Ammon's horn (tissue), 1 donor: Measurements from ENCODE around the gene LRRFIP2.

Experiments
- DNase-seq: peaks from one replicate; pipeline ENCODE4 v3.0.0-alpha.2; 2016; ENCODE audit warnings: low spot score

The LRRFIP2 gene

GRCh38 chr3:37115446-37115845 lies 58.9 kb downstream of the LRRFIP2 start:
- no peak for DNase-seq

GRCh38 chr3:37114251-37115145 lies 59.9 kb downstream of the LRRFIP2 start:
- no peak for DNase-seq

- DNase-seq: no peak
Observed at GRCh38 chr3:37112987-37113386, 61.4 kb downstream of the LRRFIP2 start.

- no peak for DNase-seq
Observed at GRCh38 chr3:37111199-37111598, 63.2 kb downstream of the LRRFIP2 start.

- no peak for DNase-seq
Observed at GRCh38 chr3:37107846-37108245, 66.5 kb downstream of the LRRFIP2 start.

- no peak for DNase-seq
Observed at GRCh38 chr3:37103103-37103808, 71.1 kb downstream of the LRRFIP2 start.

GRCh38 chr3:37100411-37100810 lies 74.0 kb downstream of the LRRFIP2 start:
- no peak for DNase-seq

- DNase-seq: no peak
Observed at GRCh38 chr3:37099469-37099868, 74.9 kb downstream of the LRRFIP2 start.

- no peak for DNase-seq
Observed at GRCh38 chr3:37098884-37099283, 75.5 kb downstream of the LRRFIP2 start.

GRCh38 chr3:37097776-37098175 lies 76.6 kb downstream of the LRRFIP2 start:
- no peak for DNase-seq

GRCh38 chr3:37096975-37097374 lies 77.4 kb downstream of the LRRFIP2 start:
- DNase-seq: no peak

- no peak for DNase-seq
Observed at GRCh38 chr3:37096288-37096687, 78.1 kb downstream of the LRRFIP2 start.

- DNase-seq: no peak
Observed at GRCh38 chr3:37094636-37095035, 79.7 kb downstream of the LRRFIP2 start.

GRCh38 chr3:37093481-37093880 lies 80.9 kb downstream of the LRRFIP2 start:
- no peak for DNase-seq

- DNase-seq: no peak
Observed at GRCh38 chr3:37092484-37092883, 81.9 kb downstream of the LRRFIP2 start.

GRCh38 chr3:37087870-37088269 lies 86.5 kb downstream of the LRRFIP2 start:
- no peak for DNase-seq

GRCh38 chr3:37086918-37087317 lies 87.5 kb downstream of the LRRFIP2 start:
- no peak for DNase-seq

- DNase-seq: no peak
Observed at GRCh38 chr3:37082317-37082716, 92.1 kb downstream of the LRRFIP2 start.

GRCh38 chr3:37075955-37076354 lies 98.4 kb downstream of the LRRFIP2 start:
- DNase-seq: no peak

GRCh38 chr3:37074178-37074577 lies 100.2 kb downstream of the LRRFIP2 start:
- DNase-seq: no peak

GRCh38 chr3:37072892-37073291 lies 101.5 kb downstream of the LRRFIP2 start:
- DNase-seq: peak; percentile 5

GRCh38 chr3:37071921-37072320 lies 102.5 kb downstream of the LRRFIP2 start:
- no peak for DNase-seq

- no peak for DNase-seq
Observed at GRCh38 chr3:37068031-37068430, 106.4 kb downstream of the LRRFIP2 start.
